GM10847 (cell line): ENCODE results near the gene TMEM171.

Experiments used
- POLR2A ChIP-seq: IDR thresholded peaks from 2 replicates; pipeline ENCODE4 v1.6.1; 2011; ENCODE audit not compliant: insufficient read length; ENCODE audit errors: extremely low read depth

TMEM171 gene

GRCh38 chr5:73154208-73155006, 34.0 kb downstream of the TMEM171 start:
- TF ChIP-seq POLR2A, result no peak

GRCh38 chr5:73155271-73156222, 35.2 kb downstream of the TMEM171 start:
- no peak for TF ChIP-seq POLR2A

GRCh38 chr5:73157414-73158303, 37.3 kb downstream of the TMEM171 start:
- no peak for TF ChIP-seq POLR2A

DNA sequence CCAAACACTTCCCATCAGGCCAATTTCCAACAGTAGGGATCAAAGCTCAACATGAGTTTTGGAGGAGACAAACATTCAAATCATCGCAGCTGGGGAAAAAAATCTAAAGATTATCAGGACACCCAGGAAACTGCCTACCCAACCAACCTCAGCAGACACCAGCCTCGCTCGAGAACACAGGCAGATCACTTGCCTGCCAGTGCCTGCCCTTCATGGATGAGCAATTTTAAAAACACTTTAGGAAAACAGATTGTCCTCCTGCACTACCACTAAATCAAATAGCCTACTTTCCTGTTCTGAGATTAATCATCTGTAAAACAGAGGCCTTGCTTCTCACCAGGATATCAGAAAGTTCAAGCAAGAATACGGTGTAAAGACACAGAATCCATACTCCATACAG, 37.9 kb downstream of the TMEM171 start:
- TF ChIP-seq POLR2A, result no peak

DNA sequence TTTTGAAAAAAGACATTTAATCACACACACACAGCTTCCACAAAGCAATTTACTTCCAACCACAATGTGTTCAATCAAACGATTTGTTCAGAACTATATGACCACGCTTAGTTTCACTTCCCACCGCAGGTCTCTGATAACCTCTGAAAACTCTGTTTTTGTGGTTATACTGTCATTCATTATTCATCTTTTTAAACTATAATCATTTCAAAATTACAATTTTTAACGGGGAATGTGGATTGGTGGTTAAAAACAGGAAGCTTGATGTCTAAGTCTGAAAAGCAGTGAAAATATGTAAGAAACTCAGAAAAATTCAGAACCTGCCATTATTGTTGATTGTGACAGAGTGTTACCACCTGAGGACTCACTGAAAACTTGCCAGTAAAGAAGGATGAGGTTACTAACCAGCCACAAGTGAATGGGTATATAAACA, 39.9 kb downstream of the TMEM171 start:
- no peak for TF ChIP-seq POLR2A

- no peak for TF ChIP-seq POLR2A
Observed at GRCh38 chr5:73170522-73170921, 50.1 kb downstream of the TMEM171 start.

DNA sequence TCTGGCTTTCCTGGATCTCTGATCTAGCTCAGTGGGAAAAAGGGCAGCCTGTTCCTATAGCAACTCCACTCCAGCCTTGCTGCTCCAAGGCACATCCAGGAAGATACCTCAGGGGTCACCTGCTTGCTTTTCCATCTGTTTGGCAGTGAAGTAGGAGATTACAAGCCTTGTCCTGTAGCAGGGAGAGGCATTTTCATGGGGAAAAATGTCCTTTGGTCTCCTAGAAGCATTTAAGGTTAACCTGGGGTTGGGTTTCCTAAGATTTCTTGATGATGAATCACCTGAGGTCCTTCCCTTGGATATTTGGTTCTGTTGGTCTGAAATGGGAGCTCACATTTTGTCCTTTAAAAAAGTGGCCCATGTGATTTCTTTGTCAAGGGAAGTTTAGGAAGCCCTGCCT, 51.1 kb downstream of the TMEM171 start:
- TF ChIP-seq POLR2A, result no peak

GRCh38 chr5:73172951-73173350, 52.6 kb downstream of the TMEM171 start, which contains the start of gene TMEM174:
TMEM174 (plus strand) TSS chr5:73173193; CDS start chr5:73173244, 51 bp downstream.
- no peak for TF ChIP-seq POLR2A

DNA sequence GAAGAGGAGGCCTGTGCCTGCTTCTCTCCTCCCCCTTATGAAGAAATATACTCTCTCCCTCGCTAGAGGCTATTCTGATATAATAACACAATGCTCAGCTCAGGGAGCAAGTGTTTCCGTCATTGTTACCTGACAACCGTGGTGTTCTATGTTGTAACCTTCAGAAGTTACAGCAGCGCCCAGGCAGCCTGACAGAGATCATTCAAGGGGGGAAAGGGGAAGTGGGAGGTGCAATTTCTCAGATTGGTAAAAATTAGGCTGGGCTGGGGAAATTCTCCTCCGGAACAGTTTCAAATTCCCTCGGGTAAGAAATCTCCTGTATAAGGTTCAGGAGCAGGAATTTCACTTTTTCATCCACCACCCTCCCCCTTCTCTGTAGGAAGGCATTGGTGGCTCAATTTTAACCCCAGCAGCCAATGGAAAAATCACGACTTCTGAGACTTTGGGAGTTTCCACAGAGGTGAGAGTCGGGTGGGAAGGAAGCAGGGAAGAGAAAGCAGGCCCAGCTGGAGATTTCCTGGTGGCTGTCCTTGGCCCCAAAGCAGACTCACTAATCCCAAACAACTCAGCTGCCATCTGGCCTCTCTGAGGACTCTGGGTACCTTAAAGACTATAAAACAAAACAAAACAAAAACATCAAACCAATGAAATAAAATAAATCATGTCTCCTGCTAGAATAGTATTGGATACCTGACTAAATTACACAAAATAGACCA, 53.9 kb downstream of the TMEM171 start:
- TF ChIP-seq POLR2A, result no peak

DNA sequence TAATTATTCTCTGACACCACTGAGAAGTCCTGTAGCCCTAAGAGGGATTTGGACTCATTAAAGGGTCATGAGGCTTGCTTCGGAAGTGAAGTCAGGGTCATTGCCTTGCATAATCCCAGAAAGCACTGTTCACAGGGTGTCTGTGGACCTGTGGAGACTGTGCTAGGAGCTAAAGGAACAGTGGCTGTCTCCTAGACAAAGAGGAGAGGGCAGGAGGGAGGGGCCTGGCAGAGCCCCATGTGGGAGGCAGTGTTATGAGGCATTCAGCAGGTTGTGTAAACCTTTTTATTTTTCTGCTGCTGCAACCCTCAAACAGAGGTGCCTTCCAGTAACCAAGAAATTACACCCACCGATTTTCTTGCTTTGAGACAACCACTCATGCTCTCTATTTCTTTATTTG, 55.9 kb downstream of the TMEM171 start:
- no peak for TF ChIP-seq POLR2A

DNA sequence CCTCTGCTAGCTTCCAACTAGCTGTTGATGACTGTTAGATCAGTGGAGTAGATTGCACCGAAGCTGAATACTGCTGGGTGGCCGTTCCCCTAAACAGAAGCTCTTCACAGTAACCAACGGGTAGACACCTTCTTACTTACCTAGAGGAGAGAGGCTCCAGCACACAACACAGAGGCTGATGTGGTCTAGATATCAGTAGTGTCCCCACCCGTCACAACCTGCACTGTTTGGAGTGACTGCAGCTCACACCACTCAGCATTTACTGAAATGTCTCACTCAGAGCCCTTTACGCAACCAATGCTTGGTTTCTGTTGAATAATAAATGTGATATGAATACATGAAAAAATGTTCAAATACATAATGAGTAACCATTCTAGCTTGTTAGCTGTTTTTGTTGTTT, 57.9 kb downstream of the TMEM171 start:
- no peak for TF ChIP-seq POLR2A

- TF ChIP-seq POLR2A, result no peak
Observed at GRCh38 chr5:73179730-73180129, 59.4 kb downstream of the TMEM171 start.

- TF ChIP-seq POLR2A, result no peak
Observed at GRCh38 chr5:73180566-73180965, 60.2 kb downstream of the TMEM171 start.
